GM18499 (cell line): Measurements from ENCODE around the gene SLC27A6.

Experiments used
- ATAC-seq: cut with Tn5 transposase; IDR thresholded peaks from one replicate; pipeline ENCODE4 v1.9.1; 2021; ENCODE audit warnings: moderate number of reproducible peaks; ENCODE audit not compliant: insufficient read depth, unreplicated experiment

SLC27A6 gene

GRCh38 chr5:129053438-129053837 lies 88.2 kb downstream of the SLC27A6 start:
- ATAC-seq: no peak

GRCh38 chr5:129057329-129057728 lies 92.0 kb downstream of the SLC27A6 start:
- ATAC-seq: no peak

- ATAC-seq: no peak
Measured at GRCh38 chr5:129061849-129062248, 96.6 kb downstream of the SLC27A6 start.

GRCh38 chr5:129063483-129064113 lies 98.3 kb downstream of the SLC27A6 start:
- no peak for ATAC-seq

- no peak for ATAC-seq
Measured at GRCh38 chr5:129065721-129066120, 100.4 kb downstream of the SLC27A6 start.

- ATAC-seq: no peak
Measured at GRCh38 chr5:129067745-129068144, 102.5 kb downstream of the SLC27A6 start.

GRCh38 chr5:129069292-129069691 lies 104.0 kb downstream of the SLC27A6 start:
- ATAC-seq: peak; percentile 73

GRCh38 chr5:129073111-129073510 lies 107.8 kb downstream of the SLC27A6 start:
- no peak for ATAC-seq

GRCh38 chr5:129074903-129075302 lies 109.6 kb downstream of the SLC27A6 start:
- ATAC-seq: no peak

- ATAC-seq: no peak
Measured at GRCh38 chr5:129077433-129078075, 112.3 kb downstream of the SLC27A6 start.

- ATAC-seq: no peak
Measured at GRCh38 chr5:129078247-129078646, 113.0 kb downstream of the SLC27A6 start.

- no peak for ATAC-seq
Measured at GRCh38 chr5:129078660-129079059, 113.4 kb downstream of the SLC27A6 start.

- ATAC-seq: no peak
Measured at GRCh38 chr5:129079496-129079895, 114.2 kb downstream of the SLC27A6 start.

GRCh38 chr5:129080766-129081165 lies 115.5 kb downstream of the SLC27A6 start:
- ATAC-seq: no peak

- ATAC-seq: no peak
Measured at GRCh38 chr5:129082225-129083136, 117.2 kb downstream of the SLC27A6 start.
